GM19455 (cell line): ENCODE measurements around the gene RNF220.
"Not testable (repeated sequence)": the region's sequence is repeated elsewhere in the genome, so short reads cannot be mapped to it uniquely, and the experiment has no call there.

Source experiments
- ATAC-seq: cut with Tn5 transposase; IDR thresholded peaks from one replicate; pipeline ENCODE4 v1.9.1; 2021; ENCODE audit not compliant: unreplicated experiment

The RNF220 gene

DNA sequence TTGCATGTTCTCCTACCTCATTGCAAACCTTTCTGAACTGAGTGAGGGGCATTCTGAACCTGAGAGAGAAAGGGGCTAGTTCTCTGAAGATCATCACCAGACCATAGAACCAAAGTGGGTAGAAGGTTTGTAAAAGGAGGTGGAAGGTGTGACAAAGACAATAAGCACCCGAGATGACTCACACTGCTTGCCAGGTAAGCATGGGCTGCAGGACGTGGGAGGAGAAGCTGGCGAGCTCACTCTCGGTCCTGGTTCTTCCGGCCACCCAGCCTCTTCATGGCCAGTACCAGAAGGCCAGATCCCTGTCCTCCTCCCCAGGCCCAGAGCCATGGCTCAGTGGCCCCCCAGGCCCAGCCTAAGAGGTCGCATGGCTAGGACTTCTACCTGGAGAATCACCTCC, 140.9 kb downstream of the RNF220 start:
- no peak for ATAC-seq

DNA sequence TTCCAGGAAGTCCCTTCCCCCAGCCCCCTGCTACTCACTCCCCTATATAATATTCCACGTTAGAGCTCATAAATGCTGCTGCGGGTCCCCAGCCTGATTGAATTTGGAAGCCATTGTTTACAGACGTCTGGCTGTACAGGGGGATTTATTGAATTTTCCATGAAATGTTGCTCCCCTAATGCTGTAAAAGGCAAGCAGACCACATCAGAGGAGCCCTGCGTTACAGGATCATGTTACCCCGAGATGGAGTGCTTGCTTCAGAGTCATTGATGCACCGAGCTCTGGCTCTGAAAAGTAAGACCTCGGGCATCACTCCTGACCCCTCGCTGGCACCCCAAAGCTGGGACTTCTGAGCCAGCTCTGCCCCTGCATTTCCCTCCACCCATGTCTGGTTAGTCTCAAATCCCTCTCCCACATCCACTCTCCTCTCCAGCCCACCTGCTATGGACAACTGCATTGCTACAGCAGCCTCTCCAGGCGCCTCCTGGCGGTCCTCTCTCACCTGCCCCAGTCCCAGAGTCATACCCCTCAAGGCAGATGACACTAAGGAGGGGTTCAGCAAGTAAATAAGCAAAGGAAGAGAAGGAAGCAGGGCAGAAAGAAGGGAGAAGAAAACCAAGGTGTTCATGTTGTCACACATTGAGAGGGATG, 141.5 kb downstream of the RNF220 start:
- no peak for ATAC-seq

DNA sequence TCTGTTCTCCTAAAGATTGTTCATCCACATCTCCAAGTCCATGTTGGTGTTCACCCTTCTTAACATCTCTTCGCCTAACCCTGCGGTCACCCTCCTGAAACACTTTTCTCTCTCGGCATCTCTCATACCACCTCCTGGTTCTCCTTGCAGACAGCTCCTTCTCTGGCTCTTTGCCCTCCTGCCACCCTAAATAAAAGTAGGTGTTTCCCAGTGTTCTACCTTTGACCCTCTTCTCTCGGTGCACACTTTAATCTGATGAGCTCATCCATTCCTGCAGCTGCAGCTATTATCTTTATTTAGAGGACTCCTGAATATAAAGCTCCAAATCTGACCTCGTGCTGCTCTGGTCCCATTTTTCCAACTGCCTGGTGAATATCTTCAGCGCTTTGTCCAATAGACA, 142.3 kb downstream of the RNF220 start:
- ATAC-seq, result no peak

DNA sequence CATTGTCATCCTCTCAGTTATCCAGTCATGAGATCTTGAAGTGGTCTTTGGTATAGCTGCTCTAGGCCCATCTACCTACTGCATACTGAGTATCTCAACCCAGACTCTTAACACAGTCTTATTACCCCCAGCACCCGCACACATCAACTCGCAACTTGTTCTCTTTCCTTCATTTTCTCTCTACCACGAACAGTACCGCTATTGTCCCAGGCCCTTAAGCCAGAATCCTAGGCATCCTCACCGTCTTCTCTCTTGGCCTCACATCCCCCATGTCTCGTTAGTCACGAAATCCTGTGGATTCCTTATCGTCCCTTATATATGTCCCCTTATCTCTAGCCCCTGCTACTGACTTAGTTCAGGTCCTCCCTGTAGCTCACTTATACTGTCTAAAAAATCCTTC, 142.8 kb downstream of the RNF220 start:
- ATAC-seq, result no peak

DNA sequence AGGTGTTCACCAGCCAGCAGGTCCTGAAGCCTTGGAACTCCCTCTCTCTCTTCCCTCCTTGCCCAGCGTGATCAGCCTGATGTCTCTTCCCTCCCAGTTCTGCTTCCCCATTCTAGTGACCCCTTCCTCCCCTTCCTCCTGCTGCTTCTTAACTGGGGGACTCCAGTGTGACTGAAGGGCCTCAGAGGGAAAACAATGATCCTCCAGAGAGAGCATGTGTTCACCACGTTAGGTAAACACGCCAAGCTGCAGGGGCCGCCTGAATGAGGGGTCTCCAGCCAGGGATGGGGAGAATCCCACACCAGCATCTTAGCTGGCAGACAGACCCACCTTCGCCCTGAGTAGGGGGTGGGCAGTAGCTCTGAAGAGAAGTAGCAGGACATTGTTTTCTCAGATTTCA, 144.5 kb downstream of the RNF220 start:
- no peak for ATAC-seq

DNA sequence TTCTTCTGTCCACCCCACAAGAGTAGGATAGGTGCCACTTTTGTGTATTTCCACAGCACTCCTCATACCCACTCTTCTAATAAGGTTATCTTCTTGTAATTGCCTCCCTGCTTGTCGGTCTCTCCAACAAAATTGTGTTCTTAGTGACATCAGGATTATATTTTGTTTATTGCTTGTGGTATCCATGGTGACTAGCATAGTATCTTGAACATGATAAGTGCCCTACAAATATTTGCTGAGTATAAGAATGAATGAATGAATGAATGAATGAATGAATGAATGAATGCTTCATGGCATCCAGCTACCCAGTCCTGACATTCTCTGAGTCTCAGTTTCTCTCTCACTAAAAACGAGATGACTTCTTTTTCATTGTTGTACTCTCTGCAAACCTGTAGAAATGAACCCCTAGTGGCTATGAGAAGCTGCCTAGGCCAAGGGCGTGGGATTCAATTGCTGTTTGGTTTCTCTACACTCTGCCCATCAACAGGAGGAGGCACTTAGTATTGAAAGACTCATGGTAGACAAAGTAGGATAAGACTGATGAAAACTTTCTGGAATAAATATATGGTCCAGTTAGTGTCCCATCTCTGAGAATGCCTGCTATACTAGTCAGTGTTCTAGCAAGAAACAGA, 148.2 kb downstream of the RNF220 start:
- ATAC-seq, result no peak

DNA sequence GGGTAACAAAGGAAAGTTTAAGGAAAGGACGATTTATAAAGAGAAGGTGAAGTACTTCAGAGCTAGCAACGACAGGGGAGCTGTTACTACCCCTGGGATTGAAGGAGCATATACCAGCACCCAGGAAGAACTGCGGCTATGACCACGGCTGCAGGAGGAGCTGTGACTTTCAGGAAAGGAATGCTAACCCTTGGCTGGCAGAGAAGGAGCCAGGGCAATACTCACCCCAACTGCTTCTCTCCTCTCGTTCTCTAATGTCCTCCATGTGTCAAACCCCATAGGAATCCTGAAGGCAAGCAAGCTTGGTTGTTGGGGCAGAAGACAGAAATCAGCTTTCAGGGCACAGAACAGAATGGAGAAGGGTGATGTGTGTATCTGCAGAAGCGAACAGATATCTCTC, 148.7 kb downstream of the RNF220 start:
- ATAC-seq, result no peak

DNA sequence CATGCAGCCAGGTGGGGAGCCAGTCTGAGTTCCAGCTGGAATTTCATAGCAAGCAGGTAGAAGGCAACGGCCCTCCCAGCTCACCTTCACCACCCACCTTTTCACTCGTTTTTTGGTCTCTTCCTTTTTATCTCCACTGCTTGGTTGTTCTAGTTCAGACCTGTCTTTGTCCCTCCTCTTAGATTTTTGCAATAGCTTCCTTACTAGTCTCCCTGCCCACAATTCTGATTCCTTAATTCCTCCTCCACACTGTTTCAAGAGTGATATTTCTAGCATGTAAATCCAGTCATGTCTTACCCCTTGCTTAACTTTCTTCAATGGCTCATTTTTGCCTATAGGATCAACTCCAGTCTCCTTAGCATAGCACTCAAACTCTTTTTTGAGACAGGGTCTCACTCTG, 149.7 kb downstream of the RNF220 start:
- no peak for ATAC-seq

DNA sequence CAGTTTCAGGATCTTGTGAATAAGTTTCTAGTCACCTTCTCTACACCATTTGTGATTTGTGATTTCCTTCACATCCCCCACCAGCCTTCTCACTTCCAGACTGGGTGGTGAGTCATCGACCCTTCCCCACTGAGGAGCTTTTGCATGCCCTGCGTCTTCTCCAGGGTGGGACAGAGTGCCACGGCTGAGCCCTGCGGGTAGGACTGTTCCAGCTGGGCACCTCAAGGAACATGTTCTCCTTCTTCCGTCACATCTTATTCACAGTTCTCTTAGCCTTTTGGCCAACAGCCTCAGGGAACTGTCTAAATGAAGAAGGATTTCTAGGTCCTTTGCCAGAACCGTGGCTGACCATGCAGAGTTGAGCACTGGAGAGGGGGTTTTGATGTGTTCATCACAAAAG, 152.7 kb downstream of the RNF220 start:
- ATAC-seq, result no peak

DNA sequence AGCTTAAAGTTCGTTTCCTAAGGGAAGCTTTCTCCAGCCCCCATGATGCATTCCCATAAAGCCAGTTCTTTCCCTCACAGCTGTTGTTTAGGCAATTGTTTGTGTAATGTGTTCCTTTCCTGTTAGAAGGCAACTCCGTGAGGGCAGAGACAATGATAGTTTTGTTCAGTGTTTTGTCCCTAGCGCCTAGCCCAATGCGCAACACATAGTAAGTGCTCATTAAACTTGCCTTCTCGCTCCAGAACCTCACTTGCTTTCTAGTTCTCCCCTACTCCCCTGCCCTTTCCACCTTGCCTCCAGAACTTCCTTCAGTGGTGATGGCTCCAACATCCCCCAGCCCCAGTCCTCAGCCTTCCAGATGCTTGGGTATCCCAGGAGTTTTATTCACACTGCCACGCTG, 153.8 kb downstream of the RNF220 start:
- ATAC-seq, result no peak

DNA sequence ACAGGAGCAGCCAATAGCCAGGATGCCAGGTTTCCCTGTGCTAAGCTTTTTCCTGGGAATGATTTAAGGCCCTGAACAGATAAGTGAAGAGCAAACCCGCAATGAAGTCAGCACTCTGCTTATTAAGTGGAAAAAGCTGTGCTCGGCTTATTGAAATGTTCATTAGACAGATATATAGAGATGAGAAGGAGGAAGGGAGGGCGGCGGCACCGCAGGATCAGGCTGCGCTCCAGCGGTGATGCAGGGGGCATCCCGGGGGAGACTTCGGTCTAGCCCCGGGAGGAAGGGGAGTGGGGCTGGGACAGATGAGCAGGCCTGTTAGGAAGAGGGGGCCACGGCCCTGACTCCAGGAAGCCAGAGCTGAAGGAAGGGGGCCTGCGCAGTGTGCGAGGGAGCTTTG, 154.3 kb downstream of the RNF220 start:
- ATAC-seq, result no peak

DNA sequence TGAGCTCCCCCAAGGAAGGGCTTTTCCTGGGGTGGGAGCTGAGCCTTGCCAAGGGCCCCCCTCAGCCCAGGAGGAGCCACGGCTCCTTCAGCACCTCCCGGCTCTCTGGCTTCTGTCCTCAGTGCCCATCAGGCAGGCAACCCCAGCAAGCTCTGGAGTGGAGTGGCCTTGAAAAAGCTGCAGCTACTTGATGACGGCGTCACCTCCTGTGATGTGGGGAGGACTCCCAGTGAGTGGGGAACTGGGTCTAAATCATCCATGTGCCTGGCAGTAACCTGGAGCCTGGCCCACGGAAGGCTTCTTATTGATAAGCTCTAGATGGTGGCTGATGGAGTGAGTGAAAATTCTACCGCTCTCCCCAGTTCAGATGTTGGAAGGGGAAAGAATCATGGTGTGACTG, 154.9 kb downstream of the RNF220 start:
- no peak for ATAC-seq

DNA sequence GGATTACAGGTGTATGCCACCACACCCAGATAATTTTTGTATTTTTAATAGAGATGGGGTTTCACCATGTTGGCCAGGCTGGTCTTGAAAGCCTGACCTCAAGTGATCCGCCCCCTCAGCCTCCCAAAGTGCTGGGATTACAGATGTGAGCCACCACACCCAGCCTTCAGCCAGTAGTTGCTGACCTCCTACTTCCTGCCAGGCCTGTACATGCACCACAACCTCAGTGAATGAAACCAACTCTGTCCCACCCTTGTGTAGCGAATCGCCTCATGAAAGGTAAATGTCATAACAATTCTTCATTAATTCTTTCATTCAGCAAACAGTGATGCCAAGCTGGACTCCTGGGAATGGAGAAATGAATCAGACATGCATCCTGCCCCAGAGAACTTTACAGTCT, 155.6 kb downstream of the RNF220 start:
- ATAC-seq, result not testable (repeated sequence)

DNA sequence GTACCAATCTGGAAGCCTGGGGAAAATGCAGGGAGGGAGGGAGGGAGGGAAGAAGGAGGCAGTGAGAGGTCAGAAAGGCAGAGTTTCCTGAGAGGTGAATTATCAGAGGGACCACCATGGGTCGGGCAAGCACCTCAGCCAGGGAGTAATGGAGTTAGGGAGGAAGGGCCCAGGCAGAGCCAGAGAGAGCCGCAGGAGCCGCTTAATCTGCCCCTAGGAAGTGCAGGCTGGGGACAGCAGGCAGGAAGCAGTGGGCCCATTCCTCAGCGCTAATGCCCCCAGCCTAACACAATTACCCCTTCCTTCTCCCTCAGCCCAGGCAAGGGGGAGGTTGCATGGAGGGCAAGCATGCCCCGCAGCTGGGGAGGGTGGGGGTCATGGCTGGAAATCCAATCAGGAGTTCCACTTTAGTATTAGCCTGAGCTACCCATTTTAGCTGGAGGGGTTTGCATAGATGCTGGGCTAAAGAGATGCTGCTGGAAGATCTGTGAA, 160.2 kb downstream of the RNF220 start:
- ATAC-seq, result no peak

DNA sequence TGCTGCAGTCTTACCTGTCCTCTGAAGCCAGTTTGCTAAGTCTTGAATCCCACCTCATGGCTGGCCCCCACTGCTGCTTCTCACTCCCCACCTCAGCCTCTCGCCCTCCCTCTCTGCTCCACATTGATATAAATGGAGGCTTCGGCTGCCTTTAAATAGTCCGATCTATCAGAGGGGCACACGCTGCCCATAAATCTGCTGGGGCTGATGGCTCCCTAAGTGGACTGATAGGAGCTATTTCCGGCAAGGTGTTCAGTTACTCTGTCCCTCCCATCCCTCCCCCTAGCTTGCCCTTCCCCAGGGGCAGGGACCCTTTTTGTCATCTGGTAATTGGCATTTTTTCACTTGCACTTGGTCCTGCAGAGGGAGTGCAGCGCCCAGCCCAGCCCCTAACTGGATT, 160.8 kb downstream of the RNF220 start:
- no peak for ATAC-seq

DNA sequence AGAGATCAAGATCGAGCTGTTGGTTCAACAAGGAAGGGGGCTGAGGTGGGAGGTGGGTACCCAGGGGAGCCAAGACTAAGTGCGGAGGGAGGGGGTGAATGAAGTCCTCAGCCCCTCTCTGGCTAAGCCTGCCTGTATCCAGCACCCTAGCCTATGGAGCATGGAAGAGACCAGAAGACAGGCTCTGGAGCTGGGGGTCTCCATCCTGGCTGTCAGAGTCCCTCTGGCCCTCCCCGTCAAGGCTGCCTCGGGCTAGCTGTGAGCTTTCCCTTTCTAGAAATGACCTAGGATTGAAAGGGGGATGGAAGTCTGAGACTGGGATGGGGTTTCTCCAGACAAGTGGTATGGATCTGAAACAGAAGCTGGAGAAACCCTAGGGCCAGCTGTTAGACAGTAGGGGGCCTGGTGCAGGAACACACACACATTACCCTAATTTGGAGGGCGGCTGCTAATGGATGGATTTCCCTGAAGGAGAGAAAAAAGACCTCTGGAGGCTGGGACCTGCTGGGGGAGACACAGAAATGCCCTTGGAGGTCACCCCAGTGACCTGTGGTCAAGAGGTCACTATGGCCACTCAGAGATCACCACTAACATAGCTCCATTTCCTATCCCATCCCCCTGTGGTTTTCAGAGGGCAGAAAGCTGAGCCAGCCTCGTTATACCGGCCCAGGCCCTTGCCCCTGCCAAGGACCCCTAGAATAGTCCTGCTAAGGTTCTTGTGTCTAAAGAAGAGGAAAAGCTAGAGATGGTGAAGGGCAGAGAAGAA, 161.4 kb downstream of the RNF220 start:
- no peak for ATAC-seq

DNA sequence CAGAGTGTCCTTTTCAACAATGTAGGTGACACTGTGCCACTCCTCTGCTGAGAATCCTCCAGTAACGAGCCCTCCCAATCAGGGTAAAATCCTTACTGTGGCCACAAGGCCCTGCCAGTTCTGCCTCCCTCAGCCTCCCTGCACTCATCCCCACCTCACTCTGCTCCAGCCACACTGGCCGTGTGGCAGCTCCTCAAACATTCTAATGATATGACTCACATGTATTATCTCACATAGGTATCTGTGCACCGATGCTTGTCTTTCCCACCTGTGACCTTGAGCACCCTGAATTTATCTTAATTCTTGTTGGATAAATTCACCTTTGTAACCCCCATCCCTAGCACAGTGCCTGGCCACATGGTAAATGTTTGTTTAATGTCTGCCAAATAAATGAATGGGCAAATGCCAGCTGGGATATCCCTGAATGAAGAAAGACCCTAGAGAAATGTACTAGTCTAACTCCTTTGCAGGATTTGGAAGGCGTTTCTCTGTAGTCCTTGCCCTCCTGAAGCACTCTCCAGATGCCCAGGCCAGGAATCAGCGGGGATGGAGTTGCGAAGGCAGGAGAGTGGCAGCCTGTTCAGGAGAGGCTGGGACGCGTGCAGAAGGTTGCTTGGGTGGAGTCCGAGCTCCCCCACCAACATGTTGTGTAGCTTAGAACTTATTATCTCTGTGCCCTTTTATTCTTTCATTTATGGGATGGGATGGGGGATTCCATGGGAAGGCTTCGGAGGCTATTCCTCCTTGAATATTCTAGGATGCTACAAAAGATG, 163.3 kb downstream of the RNF220 start:
- no peak for ATAC-seq

DNA sequence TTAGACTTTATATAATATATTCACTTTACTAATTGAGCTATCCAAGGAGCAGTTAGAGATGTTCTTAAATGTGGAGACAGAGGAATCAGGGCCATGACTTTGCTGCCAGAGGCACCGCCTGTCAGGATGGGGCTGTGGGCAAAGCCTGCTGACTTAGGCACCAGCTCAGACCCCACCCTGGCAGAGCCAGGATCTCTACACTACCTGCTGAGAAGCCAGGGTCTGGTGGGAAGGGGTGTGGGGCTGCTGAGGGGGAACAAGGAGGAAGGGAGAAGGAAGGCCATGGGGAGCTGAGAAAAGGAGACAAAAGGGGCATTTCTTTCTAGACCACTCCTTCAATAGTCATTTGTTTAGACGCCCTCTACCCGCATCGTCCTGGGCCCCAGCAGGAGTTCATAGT, 164.4 kb downstream of the RNF220 start:
- ATAC-seq, result no peak

DNA sequence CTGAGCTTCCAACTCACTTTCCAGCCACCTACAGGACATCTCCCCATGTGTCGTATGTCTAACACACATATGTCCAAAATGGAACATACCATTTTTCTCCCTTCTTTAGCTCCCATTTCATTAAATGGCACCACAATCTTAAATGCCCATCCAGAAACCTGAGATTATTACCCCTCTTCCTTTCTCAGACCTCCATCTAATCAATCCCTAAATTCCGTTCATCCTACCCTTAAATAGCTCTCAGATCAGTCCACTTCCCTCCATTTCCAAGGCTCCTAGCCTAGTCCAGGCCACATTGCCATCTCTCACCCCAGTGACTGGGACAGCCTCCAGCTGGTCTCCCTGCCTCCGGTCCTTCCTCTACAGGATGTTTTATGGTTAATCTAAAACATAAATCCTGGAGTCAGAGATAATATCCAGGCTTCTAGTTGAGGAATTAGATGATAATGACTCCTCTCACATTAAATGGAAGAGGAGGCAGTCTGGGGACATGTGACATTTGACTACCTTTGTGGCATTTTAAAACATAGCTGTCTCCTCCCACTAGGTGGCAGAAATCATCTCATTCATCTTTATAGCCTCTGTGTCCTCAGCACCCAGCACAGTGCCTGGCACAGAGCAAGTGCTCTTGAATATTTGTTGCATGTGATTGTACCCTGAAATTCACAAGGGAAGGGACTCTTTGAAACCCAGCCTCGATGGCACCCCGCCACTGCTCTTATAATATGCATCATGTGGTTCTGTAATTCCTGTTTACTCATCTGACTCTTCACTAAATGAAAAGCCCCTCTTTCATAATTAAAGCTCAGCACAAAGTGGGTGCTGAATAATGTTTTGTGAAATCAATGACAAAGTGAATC, 166.9 kb downstream of the RNF220 start:
- no peak for ATAC-seq

DNA sequence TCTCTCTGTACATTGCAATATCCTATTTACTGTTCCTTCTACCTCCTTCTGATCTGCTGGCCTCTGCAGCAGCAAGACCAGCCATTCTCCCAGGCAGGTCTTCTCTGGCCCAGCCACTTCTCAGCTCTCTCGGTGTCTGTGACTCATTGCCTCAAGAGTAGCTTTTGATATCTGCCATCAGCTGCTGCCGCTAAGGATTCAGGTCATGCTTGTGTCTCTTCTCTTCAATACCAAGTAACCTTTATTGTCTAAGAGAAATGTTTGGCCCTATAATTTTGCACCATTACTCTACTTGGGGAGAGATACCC, 167.5 kb downstream of the RNF220 start:
- no peak for ATAC-seq

DNA sequence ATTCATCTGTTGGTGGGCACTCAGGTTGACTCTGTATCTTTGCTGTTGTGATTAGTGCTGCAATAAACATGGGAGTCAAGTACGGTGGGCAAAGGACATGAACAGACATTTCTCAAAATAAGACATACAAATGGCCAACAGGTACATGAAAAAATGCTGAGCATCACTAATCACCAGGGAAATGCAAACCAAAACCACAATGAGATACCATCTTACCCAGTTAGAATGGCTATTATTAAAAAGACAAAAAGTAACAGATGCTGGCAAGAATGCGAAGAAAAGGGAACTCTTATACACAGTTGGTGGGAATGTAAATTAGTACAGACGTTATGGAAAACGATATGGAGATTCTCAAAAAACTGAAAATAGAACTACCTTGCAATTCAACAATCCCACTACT, 170.3 kb downstream of the RNF220 start:
- ATAC-seq, result no peak
